Ammon's horn (tissue), 1 donor: ENCODE data around the gene POLR3GL.

ENCODE experiments used
- DNase-seq: peaks from one replicate; pipeline ENCODE4 v3.0.0-alpha.2; 2016; ENCODE audit warnings: low spot score

The POLR3GL gene

GRCh38 chr1:145992958-145993617, 28.6 kb downstream of the POLR3GL start:
- DNase-seq = no peak

- no peak for DNase-seq
Measured at GRCh38 chr1:145993618-145994390, 29.3 kb downstream of the POLR3GL start.

GRCh38 chr1:145994391-145995120, 30.1 kb downstream of the POLR3GL start:
- no peak for DNase-seq

GRCh38 chr1:145995148-145995881, 30.8 kb downstream of the POLR3GL start:
- DNase-seq = no peak

GRCh38 chr1:145995964-145996432, 31.5 kb downstream of the POLR3GL start:
- DNase-seq = no peak

GRCh38 chr1:145996433-145997015, 32.0 kb downstream of the POLR3GL start, which contains the start of gene TXNIP:
Gene TXNIP, minus strand, starts transcription at chr1:145996579. Its CDS starts 313 bp downstream, at chr1:145996266.
- peak; percentile 100 for DNase-seq

- no peak for DNase-seq
Measured at GRCh38 chr1:145997016-145997717, 32.7 kb downstream of the POLR3GL start.

- no peak for DNase-seq
Measured at GRCh38 chr1:145997718-145998023, 33.2 kb downstream of the POLR3GL start.

GRCh38 chr1:145999321-146000024, 35.0 kb downstream of the POLR3GL start:
- DNase-seq = no peak

GRCh38 chr1:146001709-146002108, 37.2 kb downstream of the POLR3GL start:
- no peak for DNase-seq

- DNase-seq = no peak
Measured at GRCh38 chr1:146007489-146008133, 43.1 kb downstream of the POLR3GL start.

GRCh38 chr1:146010126-146010738, 45.7 kb downstream of the POLR3GL start:
- DNase-seq = no peak

- peak; percentile 80 for DNase-seq
Measured at GRCh38 chr1:146012703-146013558, 48.4 kb downstream of the POLR3GL start.

- no peak for DNase-seq
Measured at GRCh38 chr1:146013559-146013922, 49.1 kb downstream of the POLR3GL start.

GRCh38 chr1:146016891-146017290, 52.4 kb downstream of the POLR3GL start:
- DNase-seq = no peak

GRCh38 chr1:146019231-146020057, 55.0 kb downstream of the POLR3GL start:
- DNase-seq = no peak
